Adrenal gland (tissue), 12 donors: ENCODE measurements around the gene SERPINA1. TPM values are rescaled to one million over a fixed set of nuclear protein-coding genes. Genes with fewer than 3 reads are reported as not detected.

Source experiments
- DNase-seq, 7 donors: peaks; one replicate each; pipeline ENCODE4 v3.0.0-alpha.2; 2019 to 2020
- H3K27ac ChIP-seq, 5 donors: fragments of 200-600 bp; sonication (generic) in 4 of 5; 1 replicate in 3 of 5; 2 replicates in 2 of 5; pipeline versions ENCODE4 v1.5.1 to v1.8.0; 2016 to 2020; ENCODE audit warnings: mild to moderate bottlenecking in 1 of 5
- H3K27me3 ChIP-seq: fragments of 200-600 bp; 2 replicates; pipeline ENCODE4 v1.8.0; 2021
- H3K36me3 ChIP-seq, 2 donors: fragments of 200-600 bp; replicated peaks in 1 of 2; 1 replicate in 1 of 2; 2 replicates in 1 of 2; pipeline versions ENCODE4 v1.5.1 to v1.8.0; 2018 to 2022
- H3K4me1 ChIP-seq, 2 donors: fragments of 200-600 bp; replicated peaks in 1 of 2; 1 replicate in 1 of 2; 2 replicates in 1 of 2; pipeline versions ENCODE4 v1.5.1 to v1.8.0; 2018 to 2021
- H3K4me3 ChIP-seq, 4 donors: fragments of 200-600 bp; sonication (generic) in 3 of 4; one replicate each; pipeline ENCODE4 v1.5.1; 2016 to 2018
- H3K9me3 ChIP-seq, 3 donors: fragments of 200-600 bp; sonication (generic) in 1 of 3; replicated peaks in 1 of 3; 1 replicate in 2 of 3; 2 replicates in 1 of 3; pipeline versions ENCODE4 v1.5.1 to v1.8.0; 2016 to 2021
- POLR2A ChIP-seq, 2 donors: fragments of 450-650 bp; IDR thresholded peaks; one replicate each; pipeline ENCODE4 v1.6.1; 2017; ENCODE audit warnings: antibody characterized with exemption in 2 of 2, mild to moderate bottlenecking in 2 of 2, moderate library complexity in 1 of 2
- WGBS, 4 donors: extraction: QIAGEN DNeasy Blood & Tissue Kit in 2 of 4; methylation state at CpG; one replicate each; pipeline versions ENCODE4 v1.1.5 to v1.1.7; 2013 to 2017; 5-methylcytosine and 5-hydroxymethylcytosine counted together
- intact Hi-C, 2 donors: fragments of 100-400 bp; cut with DNase I; formaldehyde crosslinking; loops; one replicate each; pipeline versions ENCODE4 v1.14.1 to v1.15.0; 2022 to 2023
- polyA plus RNA-seq, 3 donors: library from polyadenylated mRNA; stranded (reverse); fragments of 200-250 nt in 2 of 3; fragments of 350-450 nt in 1 of 3; fragmentation: Illumina TruSeq in 1 of 3; extraction: RNeasy Lipid Tissue Mini Kit (QIAGEN cat#74804) in 1 of 3; gene quantifications; one replicate each; pipeline ENCODE4 v1.2.3, GENCODE V29; 2013 to 2014
- total RNA-seq, 9 donors: library from RNA; depleted of rRNA in 4 of 9; stranded (reverse); fragments of >200 nt in 4 of 9; fragments of 120-200 nt in 1 of 9; fragmentation: NEBNext Ultra II Directional in 1 of 9; extraction: Animal tissue kit (Norgen Biotek cat#: 25700) in 1 of 9; gene quantifications; one replicate each; pipeline versions ENCODE4 v1.1.0 to v1.2.4, GENCODE V29; 2013 to 2023
- TF ChIP-seq, protein P1 (sequence below), 6 experiments: fragments of 450-650 bp in 4 of 6; fragments of 200-600 bp in 2 of 6; sonication (generic) in 1 of 6; IDR thresholded peaks; 1 replicate in 5 of 6; 2 replicates in 1 of 6; pipeline versions ENCODE4 v1.5.1 to v1.8.0; 2016 to 2021; ENCODE audit warnings: antibody characterized with exemption in 6 of 6, mild to moderate bottlenecking in 2 of 6, moderate library complexity in 1 of 6
- donor health status: healthy with polysubstance abuse.
- donor health status: Bipolar disorder and iron deficiency.
- donor health status: DM: yes; HTN: yes; CAD: no.
- donor health status: DM: no; HTN: no; CAD: no.
- donor health status: DM: no; HTN: no; CAD: no.
- donor health status: DM: yes; HTN: yes; CAD: no.

Gene SERPINA1
- total and polyA plus RNA-seq, 12 donors: 1.6 to 60.1 (median 13.9) TPM

DNA sequence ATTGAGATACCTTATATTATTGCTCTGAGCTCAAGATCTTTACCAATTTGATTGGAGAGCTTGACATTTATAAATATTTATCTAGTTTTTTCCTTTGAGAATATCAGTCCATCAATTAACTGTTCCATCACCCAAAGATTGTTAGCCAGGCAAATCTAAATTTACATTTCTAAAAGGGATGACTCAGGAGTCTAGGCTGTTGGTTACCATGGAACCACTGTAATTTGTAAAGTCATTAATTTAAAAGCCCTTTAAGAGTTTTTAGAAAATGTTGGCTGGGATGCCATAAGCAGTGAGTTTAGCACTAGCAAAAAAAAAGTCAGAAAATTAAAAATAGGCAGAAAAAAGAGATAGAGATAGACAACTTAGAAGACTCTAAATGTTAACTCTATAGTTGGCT is 19.5 kb upstream of the SERPINA1 start:
- no peaks in the 10 kb centered on the region for H3K36me3 ChIP-seq
- TF ChIP-seq POLR2A (IDR thresholded peaks at IDR 0.05): no peak
- TF ChIP-seq, protein P1, sequence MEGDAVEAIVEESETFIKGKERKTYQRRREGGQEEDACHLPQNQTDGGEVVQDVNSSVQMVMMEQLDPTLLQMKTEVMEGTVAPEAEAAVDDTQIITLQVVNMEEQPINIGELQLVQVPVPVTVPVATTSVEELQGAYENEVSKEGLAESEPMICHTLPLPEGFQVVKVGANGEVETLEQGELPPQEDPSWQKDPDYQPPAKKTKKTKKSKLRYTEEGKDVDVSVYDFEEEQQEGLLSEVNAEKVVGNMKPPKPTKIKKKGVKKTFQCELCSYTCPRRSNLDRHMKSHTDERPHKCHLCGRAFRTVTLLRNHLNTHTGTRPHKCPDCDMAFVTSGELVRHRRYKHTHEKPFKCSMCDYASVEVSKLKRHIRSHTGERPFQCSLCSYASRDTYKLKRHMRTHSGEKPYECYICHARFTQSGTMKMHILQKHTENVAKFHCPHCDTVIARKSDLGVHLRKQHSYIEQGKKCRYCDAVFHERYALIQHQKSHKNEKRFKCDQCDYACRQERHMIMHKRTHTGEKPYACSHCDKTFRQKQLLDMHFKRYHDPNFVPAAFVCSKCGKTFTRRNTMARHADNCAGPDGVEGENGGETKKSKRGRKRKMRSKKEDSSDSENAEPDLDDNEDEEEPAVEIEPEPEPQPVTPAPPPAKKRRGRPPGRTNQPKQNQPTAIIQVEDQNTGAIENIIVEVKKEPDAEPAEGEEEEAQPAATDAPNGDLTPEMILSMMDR (IDR thresholded peaks at IDR 0.05): no peak
- peaks cover 0 to 10% (median 0%) of the 10 kb centered on the region in 3 donors for H3K9me3 ChIP-seq
- no peak for DNase-seq
- H3K4me3 ChIP-seq: no peak overlapping the region
- H3K27ac ChIP-seq: no peak overlapping the region
- peaks cover 4% of the 10 kb centered on the region for H3K27me3 ChIP-seq
- H3K4me1 ChIP-seq: no peaks in the 10 kb centered on the region
- intact Hi-C loops: no loop called here

DNA sequence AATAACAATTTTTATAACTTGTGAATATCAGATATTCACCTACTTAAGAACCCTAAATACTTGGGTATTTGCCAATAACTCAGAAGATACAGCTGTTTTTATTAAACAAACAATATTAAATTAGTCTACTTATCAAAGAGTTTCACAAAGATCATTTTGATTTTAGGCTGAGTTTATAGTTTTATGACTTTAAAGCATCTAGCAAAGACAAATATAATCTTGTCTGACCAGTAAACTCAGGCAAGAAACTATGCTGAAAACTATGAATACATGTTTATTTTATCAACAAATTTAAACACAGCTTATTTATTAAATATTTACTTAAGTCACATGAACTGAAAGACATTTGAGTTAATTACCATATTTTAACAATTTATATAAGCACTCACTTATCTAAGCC is 18.5 kb upstream of the SERPINA1 start:
- no peak for TF ChIP-seq POLR2A (IDR thresholded peaks at IDR 0.05)
- TF ChIP-seq, protein P1 (IDR thresholded peaks at IDR 0.05): no peak
- Histone ChIP-seq H3K4me1 (no peaks in the 10 kb centered on the region), H3K9me3 (peaks cover 0 to 10% (median 0%) of the 10 kb centered on the region in 3 donors), H3K27me3 (no peaks in the 10 kb centered on the region), H3K27ac (no peak overlapping the region), H3K4me3 (no peak overlapping the region), H3K36me3 (no peaks in the 10 kb centered on the region)
- intact Hi-C loops: no loop called here
- no peak for DNase-seq

DNA sequence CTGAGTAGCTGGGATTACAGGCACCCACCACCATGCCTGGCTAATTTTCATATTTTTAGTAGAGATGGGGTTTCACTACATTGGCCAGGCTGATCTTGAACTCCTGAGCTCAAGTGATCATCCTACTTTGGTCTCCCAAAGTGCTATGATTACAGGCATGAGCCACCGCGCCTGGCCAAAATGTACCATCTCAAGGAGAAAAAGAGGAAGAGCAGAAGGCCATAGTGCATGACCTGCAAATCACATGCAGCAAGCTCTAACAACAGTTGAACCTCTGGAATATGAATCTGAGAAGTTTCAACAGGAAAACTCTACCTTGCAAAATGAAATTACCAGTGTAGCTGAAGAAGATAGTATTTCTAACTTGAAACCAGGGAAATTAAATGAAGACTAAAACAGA is 17.1 kb upstream of the SERPINA1 start:
- H3K27ac ChIP-seq: no peak overlapping the region
- intact Hi-C loops: no loop called here
- H3K27me3 ChIP-seq: no peaks in the 10 kb centered on the region
- TF ChIP-seq, protein P1 (IDR thresholded peaks at IDR 0.05): no peak
- no peak for TF ChIP-seq POLR2A (IDR thresholded peaks at IDR 0.05)
- no peak overlapping the region for H3K4me3 ChIP-seq
- H3K4me1 ChIP-seq: no peaks in the 10 kb centered on the region
- peaks cover 0 to 10% (median 0%) of the 10 kb centered on the region in 3 donors for H3K9me3 ChIP-seq
- WGBS, 4 donors: 69 to 88% (median 80%) methylated on average over 2 of the region's 2 CpGs
- H3K36me3 ChIP-seq: no peaks in the 10 kb centered on the region
- DNase-seq: no peak

DNA sequence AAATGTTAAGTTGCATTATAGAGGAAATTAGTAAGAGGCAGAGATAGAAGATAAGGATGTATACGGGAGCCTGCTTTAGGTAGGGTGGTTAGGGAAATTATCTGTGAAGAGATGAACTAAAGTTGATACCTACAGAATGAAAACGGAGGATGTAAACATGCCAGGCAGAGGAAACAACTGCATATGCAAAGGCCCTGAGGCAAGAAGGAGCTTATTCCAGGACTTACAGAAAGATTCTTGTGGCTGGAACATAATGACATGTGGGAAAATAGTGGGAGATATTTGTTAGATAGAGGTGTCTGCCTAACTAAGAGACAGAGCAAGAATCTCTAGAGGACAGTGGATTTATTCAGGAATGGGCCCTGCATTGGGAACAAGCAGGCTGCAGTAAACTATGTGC is 16.2 kb upstream of the SERPINA1 start:
- TF ChIP-seq, protein P1 (IDR thresholded peaks at IDR 0.05): no peak
- no peak for TF ChIP-seq POLR2A (IDR thresholded peaks at IDR 0.05)
- no peak overlapping the region for H3K27ac ChIP-seq
- peaks cover 0 to 10% (median 0%) of the 10 kb centered on the region in 3 donors for H3K9me3 ChIP-seq
- no peaks in the 10 kb centered on the region for H3K36me3 ChIP-seq
- DNase-seq: no peak
- no peaks in the 10 kb centered on the region for H3K4me1 ChIP-seq
- WGBS, 4 donors: 61 to 85% (median 67%) methylated on average over 2 of the region's 2 CpGs
- H3K4me3 ChIP-seq: no peak overlapping the region
- intact Hi-C loops: no loop called here
- H3K27me3 ChIP-seq: no peaks in the 10 kb centered on the region
